MM.1S (cell line): Measurements from ENCODE around the gene SEMA4A.
A peak's percentile ranks its signal among the peaks of the same experiment; 100 is the strongest.

Experiments used
- DNase-seq: peaks from one replicate; pipeline ENCODE4 v3.0.0-alpha.2; 2015
- H2AFZ ChIP-seq: fragments of 300-600 bp; sonication (generic); 2 replicates; pipeline ENCODE4 v1.6.0; 2016; ENCODE audit warnings: antibody characterized with exemption, low read length
- H3F3A ChIP-seq: fragments of 300-600 bp; sonication (generic); 2 replicates; pipeline ENCODE4 v1.6.1; 2016; ENCODE audit warnings: mild to moderate bottlenecking, antibody characterized with exemption, low read length, moderate library complexity, mixed read lengths; ENCODE audit not compliant: insufficient read depth
- H3K27ac ChIP-seq: fragments of 300-600 bp; sonication (generic); 2 replicates; pipeline ENCODE4 v1.5.1; 2016; ENCODE audit warnings: mild to moderate bottlenecking, low read length
- H3K27me3 ChIP-seq: fragments of 300-600 bp; sonication (generic); replicated peaks from 2 replicates; pipeline ENCODE4 v1.6.0; 2016; ENCODE audit warnings: low read length; ENCODE audit not compliant: insufficient read depth
- H3K36me3 ChIP-seq: fragments of 300-600 bp; sonication (generic); replicated peaks from 2 replicates; pipeline ENCODE4 v1.6.1; 2016; ENCODE audit warnings: mild to moderate bottlenecking, low read length, mixed read lengths; ENCODE audit not compliant: insufficient read depth
- H3K4me1 ChIP-seq: fragments of 300-600 bp; sonication (generic); 2 replicates; pipeline ENCODE4 v1.6.1; 2016; ENCODE audit warnings: low read length, mixed read lengths
- H3K4me2 ChIP-seq: fragments of 300-600 bp; sonication (generic); 2 replicates; pipeline ENCODE4 v1.6.0; 2016; ENCODE audit warnings: low read depth, low read length
- H3K4me3 ChIP-seq: fragments of 300-600 bp; sonication (generic); 2 replicates; pipeline ENCODE4 v1.5.1; 2016; ENCODE audit warnings: low read length, mixed read lengths
- H3K79me2 ChIP-seq: fragments of 300-600 bp; sonication (generic); 2 replicates; pipeline ENCODE4 v1.6.1; 2016; ENCODE audit warnings: mixed run types, low read length, mixed read lengths
- H3K9ac ChIP-seq: fragments of 300-600 bp; sonication (generic); 2 replicates; pipeline ENCODE4 v1.6.1; 2016; ENCODE audit warnings: low read length, mixed read lengths
- H3K9me2 ChIP-seq: fragments of 300-600 bp; sonication (generic); replicated peaks from 2 replicates; pipeline ENCODE4 v1.6.1; 2016; ENCODE audit warnings: mild to moderate bottlenecking, low read length, mixed read lengths; ENCODE audit not compliant: insufficient read depth
- H3K9me3 ChIP-seq: fragments of 300-600 bp; sonication (generic); replicated peaks from 2 replicates; pipeline ENCODE4 v1.6.1; 2016; ENCODE audit warnings: mild to moderate bottlenecking, low read length, mixed read lengths; ENCODE audit not compliant: insufficient read depth
- H4K20me1 ChIP-seq: fragments of 300-600 bp; sonication (generic); 2 replicates; pipeline ENCODE4 v1.6.1; 2016; ENCODE audit warnings: mild to moderate bottlenecking, low read length, moderate library complexity, mixed read lengths; ENCODE audit not compliant: insufficient read depth
- EZH2 ChIP-seq: fragments of 300-600 bp; sonication (generic); optimal IDR thresholded peaks from 2 replicates; pipeline ENCODE3; 2017; ENCODE audit warnings: low read depth, mild to moderate bottlenecking, antibody characterized with exemption, low read length, mixed read lengths
- EZH2phosphoT487 ChIP-seq: fragments of 300-600 bp; sonication (generic); IDR thresholded peaks from 2 replicates; pipeline ENCODE4 v1.6.1; 2018; ENCODE audit warnings: antibody characterized with exemption, low read length
- TF ChIP-seq, protein P1 (sequence below): fragments of 300-600 bp; sonication (generic); IDR thresholded peaks from 2 replicates; pipeline ENCODE4 v1.5.1; 2016; ENCODE audit warnings: antibody characterized with exemption, low read length, mixed read lengths

SEMA4A gene

DNA sequence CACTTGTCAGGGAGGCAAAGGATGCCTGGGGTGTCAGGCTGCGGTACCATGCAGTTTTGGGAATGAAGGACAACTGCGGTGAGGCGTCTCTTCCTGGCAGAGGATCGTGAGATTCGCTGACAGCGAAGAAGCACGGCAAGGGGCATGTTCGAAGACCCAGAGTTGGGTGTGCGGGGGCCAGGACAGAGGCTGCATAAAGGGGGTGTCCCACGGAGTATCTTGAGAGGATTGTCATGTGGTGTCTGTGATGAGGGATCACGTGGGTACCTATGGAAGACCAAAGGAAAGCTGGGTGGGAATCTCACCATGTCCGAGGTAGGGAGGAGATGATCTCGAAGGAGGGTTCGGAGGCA lies 40.9 kb downstream of the SEMA4A start:
- Histone ChIP-seq H3K9me2 (no peaks in the 10 kb centered on the region), H3K79me2 (peaks cover 60% of the 10 kb centered on the region), H3K36me3 (0 out of 2 replicates have a peak, but pooled peaks cover 5% of the 10 kb centered on the region), H3K27ac (peak overlapping the region; percentile 77; the same call in 1 of the 2 replicates), H2AFZ (0 out of 2 replicates have a peak overlapping the region, but pooled peaks have one; percentile 3), H3K9me3 (no peaks in the 10 kb centered on the region), H3K4me3 (peak overlapping the region; percentile 85), H3F3A (peaks cover 22% of the 10 kb centered on the region), H3K4me2 (peak overlapping the region; percentile 90), H3K27me3 (no peaks in the 10 kb centered on the region), H4K20me1 (no peaks in the 10 kb centered on the region), H3K4me1 (peaks cover 21% of the 10 kb centered on the region), H3K9ac (peak overlapping the region; percentile 67)
- no peak for TF ChIP-seq EZH2phosphoT487
- TF ChIP-seq EZH2: no peak
- TF ChIP-seq, protein P1, sequence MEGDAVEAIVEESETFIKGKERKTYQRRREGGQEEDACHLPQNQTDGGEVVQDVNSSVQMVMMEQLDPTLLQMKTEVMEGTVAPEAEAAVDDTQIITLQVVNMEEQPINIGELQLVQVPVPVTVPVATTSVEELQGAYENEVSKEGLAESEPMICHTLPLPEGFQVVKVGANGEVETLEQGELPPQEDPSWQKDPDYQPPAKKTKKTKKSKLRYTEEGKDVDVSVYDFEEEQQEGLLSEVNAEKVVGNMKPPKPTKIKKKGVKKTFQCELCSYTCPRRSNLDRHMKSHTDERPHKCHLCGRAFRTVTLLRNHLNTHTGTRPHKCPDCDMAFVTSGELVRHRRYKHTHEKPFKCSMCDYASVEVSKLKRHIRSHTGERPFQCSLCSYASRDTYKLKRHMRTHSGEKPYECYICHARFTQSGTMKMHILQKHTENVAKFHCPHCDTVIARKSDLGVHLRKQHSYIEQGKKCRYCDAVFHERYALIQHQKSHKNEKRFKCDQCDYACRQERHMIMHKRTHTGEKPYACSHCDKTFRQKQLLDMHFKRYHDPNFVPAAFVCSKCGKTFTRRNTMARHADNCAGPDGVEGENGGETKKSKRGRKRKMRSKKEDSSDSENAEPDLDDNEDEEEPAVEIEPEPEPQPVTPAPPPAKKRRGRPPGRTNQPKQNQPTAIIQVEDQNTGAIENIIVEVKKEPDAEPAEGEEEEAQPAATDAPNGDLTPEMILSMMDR: no peak
- DNase-seq: no peak

DNA sequence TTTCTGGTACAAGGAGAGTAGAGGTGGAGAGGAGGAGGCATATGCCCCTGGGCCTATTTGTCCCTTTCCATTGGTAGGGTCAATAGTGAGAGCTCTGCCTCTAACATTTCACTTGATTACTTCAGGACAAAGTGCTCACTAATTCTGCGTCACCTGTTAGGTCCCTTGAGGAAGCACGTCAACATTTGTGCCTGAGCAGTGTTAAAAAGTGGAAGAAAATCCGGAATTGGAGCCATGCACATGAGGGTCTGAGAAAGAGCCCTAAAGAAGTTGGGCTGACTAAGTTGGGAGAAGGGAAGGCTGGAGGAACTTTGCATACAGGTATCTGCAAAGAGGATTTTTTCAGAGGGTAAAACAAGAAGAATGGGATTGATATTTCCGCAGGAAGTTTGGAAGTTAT lies 42.5 kb downstream of the SEMA4A start:
- H3K36me3 ChIP-seq: peaks cover 9% of the 10 kb centered on the region; the same call in 1 of the 2 replicates
- no peak overlapping the region for H3K4me3 ChIP-seq
- H3K9ac ChIP-seq: no peak overlapping the region
- H3K79me2 ChIP-seq: peaks cover 75% of the 10 kb centered on the region
- TF ChIP-seq EZH2 (no peak), EZH2phosphoT487 (no peak)
- TF ChIP-seq, protein P1: no peak
- H3K9me2 ChIP-seq: no peaks in the 10 kb centered on the region
- H4K20me1 ChIP-seq: no peaks in the 10 kb centered on the region
- H3K9me3 ChIP-seq: no peaks in the 10 kb centered on the region
- H3K4me2 ChIP-seq: peak overlapping the region; percentile 10; the same call in 1 of the 2 replicates
- H2AFZ ChIP-seq: no peak overlapping the region
- no peak overlapping the region for H3K27ac ChIP-seq
- peaks cover 21% of the 10 kb centered on the region for H3K4me1 ChIP-seq
- peaks cover 17% of the 10 kb centered on the region for H3F3A ChIP-seq
- H3K27me3 ChIP-seq: no peaks in the 10 kb centered on the region
- DNase-seq: no peak

DNA sequence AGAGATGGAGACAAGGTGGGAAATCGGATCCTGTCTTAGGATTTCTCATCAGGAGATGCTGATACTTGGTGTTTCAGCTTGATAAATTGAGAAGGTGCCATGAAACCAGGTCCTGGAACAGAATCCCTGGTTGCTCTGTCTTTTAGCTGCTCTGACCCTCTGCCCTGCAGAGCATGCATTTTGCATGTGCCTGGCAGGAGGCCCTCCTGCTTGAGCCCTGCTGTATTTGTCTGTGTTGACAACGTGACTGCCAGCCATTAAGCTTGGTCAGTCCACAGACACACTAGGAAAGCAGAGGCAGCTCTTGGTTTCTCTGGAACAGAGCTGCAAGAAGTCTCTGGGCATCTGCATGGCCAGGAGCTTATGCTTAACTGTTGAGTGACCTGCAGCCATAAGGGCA lies 43.1 kb downstream of the SEMA4A start:
- H3K36me3 ChIP-seq: peaks cover 9% of the 10 kb centered on the region; the same call in 1 of the 2 replicates
- no peak overlapping the region for H2AFZ ChIP-seq
- no peak for DNase-seq
- no peaks in the 10 kb centered on the region for H3K9me2 ChIP-seq
- H3K27ac ChIP-seq: no peak overlapping the region
- no peaks in the 10 kb centered on the region for H3K9me3 ChIP-seq
- peaks cover 17% of the 10 kb centered on the region for H3K4me1 ChIP-seq
- peaks cover 81% of the 10 kb centered on the region for H3K79me2 ChIP-seq
- no peaks in the 10 kb centered on the region for H3K27me3 ChIP-seq
- no peak overlapping the region for H3K4me2 ChIP-seq
- H4K20me1 ChIP-seq: no peaks in the 10 kb centered on the region
- H3F3A ChIP-seq: peaks cover 13% of the 10 kb centered on the region
- H3K9ac ChIP-seq: no peak overlapping the region
- TF ChIP-seq, protein P1: no peak
- TF ChIP-seq EZH2phosphoT487 (no peak), EZH2 (no peak)
- no peak overlapping the region for H3K4me3 ChIP-seq
